Astrocyte (in vitro differentiated cells and primary cell): Measurements from ENCODE around the gene CCDC40. TPM values are rescaled to one million over a fixed set of nuclear protein-coding genes. Genes with fewer than 3 reads are reported as not detected.

Experiments used
- DNase-seq: peaks from one replicate; pipeline ENCODE4 v3.0.0-alpha.2; 2010; ENCODE audit warnings: low read depth
- FAIRE-seq: peaks from 2 replicates; lab custom pipeline; 2011; peaks lifted over from hg19 to GRCh38; lab: Jason Lieb, UNC
- H2AFZ ChIP-seq: 2 replicates; pipeline ENCODE4 v1.6.0; 2012; ENCODE audit warnings: low read depth, low read length, inconsistent platforms
- H3K27ac ChIP-seq: 2 replicates; pipeline ENCODE4 v1.5.1; 2011; ENCODE audit warnings: low read depth, low read length, inconsistent platforms
- H3K27me3 ChIP-seq: 2 replicates; pipeline ENCODE4 v1.6.0; 2011; ENCODE audit warnings: low read length, inconsistent platforms; ENCODE audit not compliant: insufficient read depth
- H3K36me3 ChIP-seq: 2 replicates; pipeline ENCODE4 v1.5.1; 2011; ENCODE audit warnings: low read length, inconsistent platforms; ENCODE audit not compliant: insufficient read depth
- H3K4me1 ChIP-seq: 2 replicates; pipeline ENCODE4 v1.5.1; 2011; ENCODE audit warnings: low read length, inconsistent platforms; ENCODE audit not compliant: insufficient read depth
- H3K4me2 ChIP-seq: 2 replicates; pipeline ENCODE4 v1.6.0; 2012; ENCODE audit warnings: low read length, inconsistent platforms
- H3K4me3 ChIP-seq: 2 replicates; pipeline ENCODE4 v1.5.1; 2011; ENCODE audit warnings: low read depth, mild to moderate bottlenecking, low read length, inconsistent platforms; ENCODE audit not compliant: insufficient read depth
- H3K79me2 ChIP-seq: 2 replicates; pipeline ENCODE4 v1.6.0; 2012; ENCODE audit warnings: mild to moderate bottlenecking, low read length, inconsistent platforms; ENCODE audit not compliant: insufficient read depth
- H3K9ac ChIP-seq: 2 replicates; pipeline ENCODE4 v1.6.0; 2012; ENCODE audit warnings: mild to moderate bottlenecking, low read length, inconsistent platforms
- H3K9me3 ChIP-seq: 2 replicates; pipeline ENCODE4 v1.5.1; 2012; ENCODE audit warnings: low read depth, mild to moderate bottlenecking, low read length, inconsistent platforms; ENCODE audit not compliant: insufficient read depth
- H4K20me1 ChIP-seq: 2 replicates; pipeline ENCODE4 v1.6.0; 2012; ENCODE audit warnings: low read length, inconsistent platforms; ENCODE audit not compliant: insufficient read depth
- H3K27ac Mint-ChIP-seq: one replicate; pipeline ENCODE4 v1.8.0; 2021; ENCODE audit warnings: mild to moderate bottlenecking, mixed read lengths; ENCODE audit not compliant: unreplicated experiment
- H3K27me3 Mint-ChIP-seq: one replicate; pipeline ENCODE4 v1.8.0; 2021; ENCODE audit warnings: low read depth, mixed read lengths; ENCODE audit not compliant: unreplicated experiment
- H3K36me3 Mint-ChIP-seq: one replicate; pipeline ENCODE4 v1.8.0; 2021; ENCODE audit warnings: low read depth, mixed read lengths; ENCODE audit not compliant: unreplicated experiment
- H3K4me1 Mint-ChIP-seq: one replicate; pipeline ENCODE4 v1.8.0; 2021; ENCODE audit warnings: low read depth, mixed read lengths; ENCODE audit not compliant: unreplicated experiment
- H3K4me3 Mint-ChIP-seq: one replicate; pipeline ENCODE4 v1.8.0; 2021; ENCODE audit warnings: mild to moderate bottlenecking, moderate library complexity, mixed read lengths; ENCODE audit not compliant: unreplicated experiment
- H3K9me3 Mint-ChIP-seq: one replicate; pipeline ENCODE4 v1.8.0; 2021; ENCODE audit warnings: mild to moderate bottlenecking, mixed read lengths; ENCODE audit not compliant: unreplicated experiment
- CTCF ChIP-seq: IDR thresholded peaks from 2 replicates; pipeline ENCODE4 v1.5.1; 2011; ENCODE audit warnings: low read depth, mild to moderate bottlenecking, inconsistent platforms, low read length, moderate library complexity; ENCODE audit not compliant: insufficient read depth
- EZH2 ChIP-seq: IDR thresholded peaks from 2 replicates; pipeline ENCODE4 v1.6.1; 2012; ENCODE audit warnings: mild to moderate bottlenecking, low read length, inconsistent platforms; ENCODE audit not compliant: insufficient read depth
- microRNA-seq: library from miRNA; unstranded; fragments of <30 nt; microRNA quantifications from one replicate; pipeline ENCODE4 v1.2.0, GENCODE V29; 2020
- total RNA-seq: library from RNA; stranded (reverse); gene quantifications from 2 replicates; pipeline ENCODE4 v1.2.1, GENCODE V29; 2021

The CCDC40 gene
- total RNA-seq, 1 donor from 2014 or later: 7.0 TPM

GRCh38 chr17:80146121-80147034 is 109.9 kb downstream of the CCDC40 start:
- Histone ChIP-seq H3K36me3 (peaks cover 26% of the 10 kb centered on the region), H2AFZ (peak overlapping the region; percentile 71), H3K9ac (peak overlapping the region; percentile 94), H3K27me3 (no peaks in the 10 kb centered on the region), H3K4me2 (peak overlapping the region; percentile 99), H3K4me1 (peaks cover 15% of the 10 kb centered on the region), H3K9me3 (no peaks in the 10 kb centered on the region), H3K27ac (peak overlapping the region; percentile 80), H4K20me1 (peaks cover 47% of the 10 kb centered on the region), H3K79me2 (peaks cover 59% of the 10 kb centered on the region), H3K4me3 (peak overlapping the region; percentile 79)
- Mint-ChIP-seq H3K27me3 (no peaks in the 10 kb centered on the region), H3K4me1 (peaks cover 21% of the 10 kb centered on the region), H3K36me3 (peaks cover 7% of the 10 kb centered on the region), H3K9me3 (no peaks in the 10 kb centered on the region), H3K27ac (peak overlapping the region; percentile 80), H3K4me3 (peak overlapping the region; percentile 94)
- no peak for DNase-seq
- no peak for FAIRE-seq
- TF ChIP-seq CTCF: no peak
- TF ChIP-seq EZH2: no peak

- Mint-ChIP-seq H3K4me1 (peaks cover 29% of the 10 kb centered on the region), H3K27me3 (no peaks in the 10 kb centered on the region), H3K4me3 (peak within 1 kb of the TSS; percentile 94), H3K27ac (peak within 1 kb of the TSS; percentile 96), H3K36me3 (peaks cover 4% of the 10 kb centered on the region), H3K9me3 (no peaks in the 10 kb centered on the region)
- Histone ChIP-seq H4K20me1 (peaks cover 40% of the 10 kb centered on the region), H3K4me3 (peak within 1 kb of the TSS; percentile 79), H2AFZ (peak within 1 kb of the TSS; percentile 72), H3K27me3 (no peaks in the 10 kb centered on the region), H3K27ac (peak within 1 kb of the TSS; percentile 85), H3K4me2 (peak within 1 kb of the TSS; percentile 99), H3K9me3 (no peaks in the 10 kb centered on the region), H3K4me1 (peaks cover 24% of the 10 kb centered on the region), H3K79me2 (peaks cover 56% of the 10 kb centered on the region), H3K36me3 (peaks cover 18% of the 10 kb centered on the region), H3K9ac (peak within 1 kb of the TSS; percentile 94)
- TF ChIP-seq EZH2 (no peak), CTCF (no peak)
- peak; percentile 97 for DNase-seq
- no peak for FAIRE-seq
Measured at GRCh38 chr17:80147035-80147822, 110.8 kb downstream of the CCDC40 start, which contains the start of gene EIF4A3. TSS of gene EIF4A3 (minus strand) at chr17:80147128. CDS start at chr17:80146961, 167 bp downstream.

Small RNA genes lying within 50 kb of the gene (microRNA-seq; reads per million reads assigned to microRNA genes)
- gene MIR1268B: not detected

Other genes with a start within 250 kb of the CCDC40 start
- 2.5 and 3.4 TPM in 2 replicates for gene CBX8, start 239.6 kb upstream of the CCDC40 start, total RNA-seq
- gene CBX4, start 197.2 kb upstream of the CCDC40 start, total RNA-seq: 12.6 and 16.9 TPM in 2 replicates
- gene TBC1D16, start 770 bp upstream of the CCDC40 start, total RNA-seq: 37.6 and 45.1 TPM in 2 replicates
- 46.9 and 47.7 TPM in 2 replicates for gene GAA, start 64.9 kb downstream of the CCDC40 start, total RNA-seq
- gene EIF4A3, start 110.5 kb downstream of the CCDC40 start, total RNA-seq: 87.5 and 89.9 TPM in 2 replicates
- 0.29 TPM in 1 of 2 replicates, not detected in the other for gene CARD14, start 133.4 kb downstream of the CCDC40 start, total RNA-seq
- 24.0 and 26.0 TPM in 2 replicates for gene SGSH, start 183.7 kb downstream of the CCDC40 start, total RNA-seq
- 15.3 and 16.1 TPM in 2 replicates for gene SLC26A11, start 183.8 kb downstream of the CCDC40 start, total RNA-seq
- 120 and 129 TPM in 2 replicates for gene RNF213, start 224.2 kb downstream of the CCDC40 start, total RNA-seq